CD14-positive monocyte (primary cell): Measurements from ENCODE around the gene PXDN. TPM values are rescaled to one million over a fixed set of nuclear protein-coding genes. Genes with fewer than 3 reads are reported as not detected.

Source experiments
- DNase-seq, 3 donors: peaks; one replicate each; pipeline ENCODE4 v3.0.0-alpha.2; 2011 to 2022
- H2AFZ ChIP-seq: 2 replicates; pipeline ENCODE4 v1.6.0; 2012; ENCODE audit warnings: mild to moderate bottlenecking, low read depth, low read length, inconsistent platforms; ENCODE audit not compliant: insufficient read depth, poor library complexity, severe bottlenecking
- H3K27ac ChIP-seq, 2 donors: 1 replicate in 1 of 2; 2 replicates in 1 of 2; pipeline ENCODE4 v1.5.1; 2012 to 2013; ENCODE audit warnings: low read length in 2 of 2, control low read depth in 1 of 2, inconsistent platforms in 1 of 2, low read depth in 1 of 2, mild to moderate bottlenecking in 1 of 2
- H3K27me3 ChIP-seq, 2 donors: one replicate each; pipeline versions ENCODE4 v1.6.0 to v1.6.1; 2011 to 2013; ENCODE audit warnings: low read length in 2 of 2; ENCODE audit not compliant: control insufficient read depth in 2 of 2, insufficient read depth in 2 of 2
- H3K36me3 ChIP-seq, 2 donors: replicated peaks in 1 of 2; 1 replicate in 1 of 2; 2 replicates in 1 of 2; pipeline versions ENCODE4 v1.5.1 to v1.6.1; 2012 to 2013; ENCODE audit warnings: low read length in 2 of 2, control low read depth in 1 of 2, inconsistent platforms in 1 of 2, mild to moderate bottlenecking in 1 of 2; ENCODE audit not compliant: insufficient read depth in 2 of 2, control insufficient read depth in 1 of 2
- H3K4me1 ChIP-seq, 2 donors: 1 replicate in 1 of 2; 2 replicates in 1 of 2; pipeline versions ENCODE4 v1.5.1 to v1.6.1; 2012 to 2013; ENCODE audit warnings: low read length in 2 of 2, control low read depth in 1 of 2, inconsistent platforms in 1 of 2, mild to moderate bottlenecking in 1 of 2, moderate library complexity in 1 of 2; ENCODE audit not compliant: insufficient read depth in 2 of 2, control insufficient read depth in 1 of 2
- H3K4me2 ChIP-seq: replicated peaks from 2 replicates; pipeline ENCODE3; 2012; ENCODE audit warnings: low read length, moderate library complexity, mild to moderate bottlenecking; ENCODE audit not compliant: poor library complexity, severe bottlenecking; ENCODE audit errors: extremely low read depth
- H3K4me3 ChIP-seq, 3 experiments: fragments of 200-600 bp in 1 of 3; sonication (generic) in 1 of 3; replicated peaks in 1 of 3; 1 replicate in 2 of 3; 2 replicates in 1 of 3; pipeline ENCODE4 v1.5.1; 2011 to 2013; ENCODE audit warnings: low read length in 3 of 3, mild to moderate bottlenecking in 3 of 3, control low read depth in 2 of 3, low read depth in 2 of 3, inconsistent platforms in 1 of 3, moderate library complexity in 1 of 3
- H3K79me2 ChIP-seq: 2 replicates; pipeline ENCODE4 v1.6.0; 2012; ENCODE audit warnings: mild to moderate bottlenecking, control low read depth, inconsistent platforms, low read length, moderate library complexity; ENCODE audit not compliant: insufficient read depth
- H3K9ac ChIP-seq: 2 replicates; pipeline ENCODE4 v1.6.0; 2017; ENCODE audit warnings: low read length, mild to moderate bottlenecking; ENCODE audit not compliant: insufficient read depth, poor library complexity, severe bottlenecking
- H3K9me3 ChIP-seq, 2 donors: replicated peaks in 1 of 2; 1 replicate in 1 of 2; 2 replicates in 1 of 2; pipeline versions ENCODE4 v1.5.1 to v1.6.1; 2012 to 2013; ENCODE audit warnings: low read length in 2 of 2, control low read depth in 1 of 2; ENCODE audit not compliant: control insufficient read depth in 1 of 2, insufficient read depth in 1 of 2
- H4K20me1 ChIP-seq: 2 replicates; pipeline ENCODE4 v1.6.0; 2012; ENCODE audit warnings: mild to moderate bottlenecking, low read length, control low read depth, moderate library complexity; ENCODE audit not compliant: insufficient read depth
- H3K27ac Mint-ChIP-seq, 7 donors: one replicate each; pipeline ENCODE4 v1.8.0; 2020; ENCODE audit warnings: mild to moderate bottlenecking in 7 of 7, mixed read lengths in 7 of 7, moderate library complexity in 6 of 7, inconsistent platforms in 2 of 7
- H3K27me3 Mint-ChIP-seq, 3 donors: one replicate each; pipeline ENCODE4 v1.8.0; 2021 to 2022; ENCODE audit warnings: low read depth in 3 of 3, mild to moderate bottlenecking in 3 of 3, mixed read lengths in 3 of 3, moderate library complexity in 3 of 3, inconsistent platforms in 1 of 3
- H3K36me3 Mint-ChIP-seq, 2 donors: one replicate each; pipeline ENCODE4 v1.8.0; 2020; ENCODE audit warnings: mixed read lengths in 2 of 2, inconsistent platforms in 1 of 2, mild to moderate bottlenecking in 1 of 2
- H3K4me1 Mint-ChIP-seq: one replicate; pipeline ENCODE4 v1.8.0; 2020; ENCODE audit warnings: mild to moderate bottlenecking, mixed read lengths
- H3K4me3 Mint-ChIP-seq, 2 donors: one replicate each; pipeline ENCODE4 v1.8.0; 2020; ENCODE audit warnings: mild to moderate bottlenecking in 2 of 2, mixed read lengths in 2 of 2, moderate library complexity in 1 of 2
- H3K9me3 Mint-ChIP-seq, 7 donors: one replicate each; pipeline ENCODE4 v1.8.0; 2020 to 2022; ENCODE audit warnings: mixed read lengths in 7 of 7, mild to moderate bottlenecking in 6 of 7, moderate library complexity in 6 of 7, inconsistent platforms in 2 of 7
- CTCF ChIP-seq: fragments of 200-600 bp; IDR thresholded peaks from one replicate; pipeline ENCODE4 v1.8.0; 2022; ENCODE audit warnings: antibody characterized with exemption, mild to moderate bottlenecking
- WGBS: methylation state at CpG from one replicate; pipeline ENCODE4 v1.1.5; 2013; ENCODE audit warnings: missing lambda C conversion rate; ENCODE audit not compliant: insufficient coverage; 5-methylcytosine and 5-hydroxymethylcytosine counted together
- intact Hi-C, 2 donors: fragments of 100-400 bp; cut with micrococcal nuclease; formaldehyde crosslinking; loops; one replicate each; pipeline versions ENCODE4 v1.15.0 to v1.15.1; 2023
- polyA plus RNA-seq, 3 donors: library from polyadenylated mRNA; depleted of rRNA in 1 of 3; unstranded in 2 of 3; stranded (reverse) in 1 of 3; fragments of 300-500 nt in 2 of 3; fragments of >200 nt in 1 of 3; fragmentation: Illumina TruSeq in 2 of 3; gene quantifications; 1 replicate in 2 of 3; 2 replicates in 1 of 3; pipeline ENCODE4 v1.2.3, GENCODE V29; 2012 to 2021

PXDN gene
- polyA plus RNA-seq, 3 donors, result not detected

- peaks cover 0 to 11% (median 3%) of the 10 kb centered on the region in 7 donors for H3K9me3 Mint-ChIP-seq
- H3K27me3 Mint-ChIP-seq, result peaks cover 0 to 1% (median 0%) of the 10 kb centered on the region in 3 donors
- no peaks in the 10 kb centered on the region for H3K4me1 ChIP-seq
- H3K27ac Mint-ChIP-seq, result no peak overlapping the region
- H3K27ac ChIP-seq, result no peak overlapping the region
- H3K4me2 ChIP-seq, result no peak overlapping the region
- peaks cover 0 to 5% of the 10 kb centered on the region in 2 donors for H3K9me3 ChIP-seq
- WGBS, result 100% methylated on average over 1 of the region's 3 CpGs
- no peaks in the 10 kb centered on the region for H3K36me3 ChIP-seq
- no peaks in the 10 kb centered on the region for H3K4me1 Mint-ChIP-seq
- no peak overlapping the region for H3K9ac ChIP-seq
- no peak for DNase-seq
- no peaks in the 10 kb centered on the region for H3K79me2 ChIP-seq
- TF ChIP-seq CTCF, result no peak
- no peaks in the 10 kb centered on the region for H3K27me3 ChIP-seq
- no peak overlapping the region for H2AFZ ChIP-seq
- H3K4me3 ChIP-seq, result no peak overlapping the region
- H3K4me3 Mint-ChIP-seq, result no peak overlapping the region
- no peaks in the 10 kb centered on the region for H3K36me3 Mint-ChIP-seq
- no peaks in the 10 kb centered on the region for H4K20me1 ChIP-seq
- intact Hi-C loops, result no loop called here
Observed at GRCh38 chr2:1696472-1696871, 47.8 kb downstream of the PXDN start.

- Mint-ChIP-seq H3K9me3 (peaks cover 0 to 11% (median 3%) of the 10 kb centered on the region in 7 donors), H3K36me3 (no peaks in the 10 kb centered on the region), H3K27me3 (peaks cover 0 to 1% (median 0%) of the 10 kb centered on the region in 3 donors), H3K4me3 (no peak overlapping the region), H3K27ac (no peak overlapping the region), H3K4me1 (no peaks in the 10 kb centered on the region)
- WGBS, result 95% methylated on average over 17 of the region's 25 CpGs
- no peaks in the 10 kb centered on the region for H3K36me3 ChIP-seq
- H3K27ac ChIP-seq, result no peak overlapping the region
- H2AFZ ChIP-seq, result no peak overlapping the region
- DNase-seq, result no peak
- intact Hi-C loops, result no loop called here
- no peaks in the 10 kb centered on the region for H4K20me1 ChIP-seq
- no peaks in the 10 kb centered on the region for H3K27me3 ChIP-seq
- no peak for TF ChIP-seq CTCF
- H3K9ac ChIP-seq, result no peak overlapping the region
- H3K79me2 ChIP-seq, result no peaks in the 10 kb centered on the region
- no peaks in the 10 kb centered on the region for H3K4me1 ChIP-seq
- no peak overlapping the region for H3K4me2 ChIP-seq
- H3K4me3 ChIP-seq, result no peak overlapping the region
- H3K9me3 ChIP-seq, result peaks cover 0 to 5% of the 10 kb centered on the region in 2 donors
Observed at GRCh38 chr2:1694371-1695271, 49.7 kb downstream of the PXDN start.
